Muscle of leg (tissue), 11 donors: ENCODE results near the gene IGF2R. TPM values are rescaled to one million over a fixed set of nuclear protein-coding genes. Genes with fewer than 3 reads are reported as not detected.

Source experiments
- DNase-seq: peaks from one replicate; pipeline ENCODE4 v3.0.0; 2013
- H3K27ac ChIP-seq: one replicate; pipeline ENCODE4 v1.5.1; 2013; ENCODE audit warnings: mild to moderate bottlenecking, low read length, control low read depth
- H3K27me3 ChIP-seq: one replicate; pipeline ENCODE4 v1.6.1; 2013; ENCODE audit warnings: low read length; ENCODE audit not compliant: control insufficient read depth, insufficient read depth
- H3K36me3 ChIP-seq: one replicate; pipeline ENCODE4 v1.6.1; 2013; ENCODE audit warnings: low read length; ENCODE audit not compliant: control insufficient read depth, insufficient read depth
- H3K4me1 ChIP-seq: one replicate; pipeline ENCODE4 v1.6.1; 2013; ENCODE audit warnings: low read length; ENCODE audit not compliant: control insufficient read depth, insufficient read depth
- H3K4me3 ChIP-seq: one replicate; pipeline ENCODE4 v1.5.1; 2013; ENCODE audit warnings: low read length, control low read depth
- H3K9me3 ChIP-seq: replicated peaks from 2 replicates; pipeline ENCODE4 v1.6.1; 2013; ENCODE audit warnings: low read depth, low read length; ENCODE audit not compliant: control insufficient read depth
- WGBS: methylation state at CpG from one replicate; pipeline ENCODE4 v1.1.5; 2013; ENCODE audit warnings: missing lambda C conversion rate; ENCODE audit not compliant: insufficient coverage; 5-methylcytosine and 5-hydroxymethylcytosine counted together
- polyA plus RNA-seq, 8 donors: library from polyadenylated mRNA; unstranded; fragments of 120-200 nt; gene quantifications; one replicate each; pipeline versions ENCODE4 v1.2.1 to v1.2.3, GENCODE V29; 2013; ENCODE audit warnings: inconsistent platforms in 1 of 8, low replicate concordance in 1 of 8; ENCODE audit not compliant: insufficient read length in 8 of 8, insufficient read depth in 1 of 8
- total RNA-seq: library from RNA; stranded (reverse); fragments of 120-200 nt; gene quantifications from one replicate; pipeline ENCODE4 v1.2.4, GENCODE V29; 2013

The IGF2R gene
- total and polyA plus RNA-seq, 9 donors = 66.6 to 133 (median 123) TPM

DNA sequence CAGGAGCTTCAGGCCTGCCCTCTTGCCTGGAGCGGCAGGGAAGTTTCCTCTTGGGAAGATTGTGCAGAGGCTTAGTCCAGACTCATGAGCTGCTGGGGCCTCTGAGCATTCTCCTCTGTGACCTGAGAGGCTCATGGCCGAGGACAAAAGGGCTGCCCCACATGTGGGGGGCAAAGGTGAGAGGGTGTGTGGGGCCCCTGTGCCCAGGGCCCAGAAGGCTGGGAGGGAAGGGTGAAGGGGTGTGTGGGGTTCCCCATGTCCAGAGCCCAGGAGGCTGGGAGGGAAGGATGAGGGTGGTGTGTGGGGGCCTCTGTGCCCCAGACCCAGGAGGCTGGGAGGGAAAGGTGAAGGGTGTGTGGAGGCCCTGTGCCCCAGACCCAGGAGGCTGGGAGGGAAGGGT is 101.9 kb downstream of the IGF2R start:
- H3K4me1 ChIP-seq = no peaks in the 10 kb centered on the region
- H3K27me3 ChIP-seq = no peaks in the 10 kb centered on the region
- no peak for DNase-seq
- H3K4me3 ChIP-seq = no peak overlapping the region
- H3K9me3 ChIP-seq = no peaks in the 10 kb centered on the region
- WGBS = 78% methylated on average over 2 of the region's 2 CpGs
- peaks cover 92% of the 10 kb centered on the region for H3K36me3 ChIP-seq
- H3K27ac ChIP-seq = no peak overlapping the region

- no peak overlapping the region for H3K4me3 ChIP-seq
- peaks cover 3% of the 10 kb centered on the region for H3K4me1 ChIP-seq
- no peaks in the 10 kb centered on the region for H3K27me3 ChIP-seq
- WGBS = 81% methylated on average over 7 of the region's 11 CpGs
- DNase-seq = no peak
- peaks cover 95% of the 10 kb centered on the region for H3K36me3 ChIP-seq
- H3K9me3 ChIP-seq = no peaks in the 10 kb centered on the region
- no peak overlapping the region for H3K27ac ChIP-seq
Observed at GRCh38 chr6:160071805-160072690, 103.2 kb downstream of the IGF2R start.

- Histone ChIP-seq H3K9me3 (no peaks in the 10 kb centered on the region), H3K27ac (no peak overlapping the region), H3K36me3 (peaks cover 93% of the 10 kb centered on the region), H3K4me3 (no peak overlapping the region), H3K4me1 (peaks cover 3% of the 10 kb centered on the region), H3K27me3 (no peaks in the 10 kb centered on the region)
- 91% methylated on average over 7 of the region's 9 CpGs for WGBS
- DNase-seq = no peak
Observed at GRCh38 chr6:160073272-160073671, 104.4 kb downstream of the IGF2R start.

DNA sequence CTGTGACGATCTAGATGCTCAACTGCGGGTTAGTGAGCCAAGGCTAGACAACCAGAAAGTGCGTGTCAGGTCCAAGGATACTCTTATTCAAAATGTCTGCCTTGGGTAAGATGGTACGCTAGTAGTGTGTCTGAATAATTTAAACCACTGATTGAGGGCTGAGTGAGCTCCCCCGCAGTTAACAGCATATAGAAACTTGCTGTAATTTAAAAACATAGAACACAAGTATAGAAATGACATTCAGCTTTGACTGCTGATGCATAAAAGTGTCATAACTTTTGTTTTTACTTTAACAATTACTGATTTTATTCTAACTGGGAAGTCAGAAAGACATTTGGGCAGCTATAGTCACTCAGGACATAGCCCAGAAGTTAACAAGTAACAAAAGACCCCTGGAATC is 107.1 kb downstream of the IGF2R start:
- Histone ChIP-seq H3K36me3 (peaks cover 93% of the 10 kb centered on the region), H3K27ac (no peak overlapping the region), H3K4me1 (peaks cover 3% of the 10 kb centered on the region), H3K4me3 (no peak overlapping the region), H3K9me3 (no peaks in the 10 kb centered on the region), H3K27me3 (no peaks in the 10 kb centered on the region)
- DNase-seq = no peak
- WGBS = 91% methylated on average over 3 of the region's 5 CpGs

- WGBS = 92% methylated on average over 2 of the region's 5 CpGs
- Histone ChIP-seq H3K27me3 (no peaks in the 10 kb centered on the region), H3K4me1 (peaks cover 3% of the 10 kb centered on the region), H3K36me3 (peaks cover 94% of the 10 kb centered on the region), H3K27ac (no peak overlapping the region), H3K4me3 (no peak overlapping the region), H3K9me3 (no peaks in the 10 kb centered on the region)
- no peak for DNase-seq
Observed at GRCh38 chr6:160077024-160077423, 108.1 kb downstream of the IGF2R start.

DNA sequence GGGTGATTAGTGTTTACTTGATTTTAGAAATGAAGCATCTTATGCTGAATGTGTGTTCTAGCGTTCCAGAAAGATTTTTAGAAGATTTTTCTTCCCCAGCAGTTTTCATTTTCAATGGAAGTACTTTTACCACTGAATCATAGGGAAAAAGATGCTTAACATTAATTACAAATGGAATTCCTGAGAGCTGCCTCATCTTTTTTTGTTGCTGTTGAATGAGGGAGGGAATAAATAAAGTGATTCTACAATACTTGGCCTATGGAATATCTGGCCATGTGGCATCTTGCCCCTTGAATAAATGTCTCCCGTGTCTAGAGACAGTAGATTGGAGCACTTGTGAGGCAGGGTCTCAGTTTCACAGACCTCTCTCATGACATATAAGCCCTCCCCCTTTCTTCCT is 108.6 kb downstream of the IGF2R start:
- DNase-seq = no peak
- no CpG with 5 or more reads among the region's 2 CpGs for WGBS
- Histone ChIP-seq H3K27me3 (no peaks in the 10 kb centered on the region), H3K27ac (no peak overlapping the region), H3K4me3 (no peak overlapping the region), H3K9me3 (no peaks in the 10 kb centered on the region), H3K4me1 (peaks cover 3% of the 10 kb centered on the region), H3K36me3 (peaks cover 91% of the 10 kb centered on the region)

DNA sequence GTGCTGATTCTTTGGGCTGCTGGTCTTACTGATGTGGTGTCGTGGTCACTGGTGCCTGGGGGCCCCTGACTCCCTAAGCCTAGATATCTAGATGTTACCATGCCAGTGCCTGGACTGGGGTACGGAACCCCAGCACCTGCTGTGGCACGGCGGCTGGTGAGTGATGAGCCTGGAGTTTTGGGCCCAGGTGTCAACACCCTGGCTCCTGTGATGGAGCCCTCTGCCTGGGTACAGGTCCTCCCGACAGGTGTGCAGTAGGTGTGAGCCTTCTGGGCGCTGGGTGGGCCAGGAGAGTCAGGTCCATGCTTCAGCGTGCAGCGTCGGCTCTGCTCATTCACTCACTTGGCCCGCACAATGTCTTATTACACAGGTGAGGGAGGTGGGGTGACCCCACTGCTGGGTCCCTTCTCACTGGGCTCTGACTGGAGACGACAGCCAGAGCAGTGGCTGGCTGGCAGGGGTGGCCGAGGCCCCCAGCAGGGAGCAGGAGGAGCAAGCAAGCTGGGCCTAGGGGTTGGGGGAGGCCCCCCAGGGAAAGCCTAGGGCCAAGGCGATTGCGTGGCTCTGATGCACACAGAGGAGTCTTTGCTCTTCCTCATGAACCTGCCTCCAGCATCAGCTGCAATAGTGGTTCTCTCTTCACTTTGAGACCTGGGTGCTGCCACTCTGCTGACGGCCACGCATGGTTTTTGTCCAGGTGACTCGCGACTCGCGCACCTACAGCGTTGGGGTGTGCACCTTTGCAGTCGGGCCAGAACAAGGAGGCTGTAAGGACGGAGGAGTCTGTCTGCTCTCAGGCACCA is 110.2 kb downstream of the IGF2R start:
- DNase-seq = no peak
- 97% methylated on average over 21 of the region's 23 CpGs for WGBS
- no peaks in the 10 kb centered on the region for H3K9me3 ChIP-seq
- no peak overlapping the region for H3K4me3 ChIP-seq
- no peaks in the 10 kb centered on the region for H3K27me3 ChIP-seq
- no peak overlapping the region for H3K27ac ChIP-seq
- H3K4me1 ChIP-seq = peaks cover 3% of the 10 kb centered on the region
- peaks cover 86% of the 10 kb centered on the region for H3K36me3 ChIP-seq

DNA sequence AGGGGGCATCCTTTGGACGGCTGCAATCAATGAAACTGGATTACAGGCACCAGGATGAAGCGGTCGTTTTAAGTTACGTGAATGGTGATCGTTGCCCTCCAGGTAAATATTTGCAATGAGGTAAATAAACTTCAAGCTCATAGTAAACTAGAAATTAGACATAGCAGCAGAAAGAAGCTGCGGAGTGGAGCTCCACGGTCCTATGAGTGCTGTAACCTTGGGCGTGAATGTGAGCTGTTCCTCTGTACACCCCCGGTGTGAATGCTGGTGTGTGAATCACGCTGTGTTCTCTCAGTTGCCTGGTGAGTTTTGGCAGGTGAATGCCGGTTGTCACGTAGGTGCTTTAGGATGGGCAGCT is 110.8 kb downstream of the IGF2R start:
- Histone ChIP-seq H3K27me3 (no peaks in the 10 kb centered on the region), H3K4me3 (no peak overlapping the region), H3K4me1 (peaks cover 3% of the 10 kb centered on the region), H3K27ac (no peak overlapping the region), H3K36me3 (peaks cover 86% of the 10 kb centered on the region), H3K9me3 (no peaks in the 10 kb centered on the region)
- no peak for DNase-seq
- 97% methylated on average over 7 of the region's 12 CpGs for WGBS

GRCh38 chr6:160080097-160080496 is 111.2 kb downstream of the IGF2R start:
- Histone ChIP-seq H3K4me1 (peaks cover 3% of the 10 kb centered on the region), H3K9me3 (no peaks in the 10 kb centered on the region), H3K27ac (no peak overlapping the region), H3K4me3 (no peak overlapping the region), H3K27me3 (no peaks in the 10 kb centered on the region), H3K36me3 (peaks cover 86% of the 10 kb centered on the region)
- 95% methylated on average over 14 of the region's 17 CpGs for WGBS
- no peak for DNase-seq

DNA sequence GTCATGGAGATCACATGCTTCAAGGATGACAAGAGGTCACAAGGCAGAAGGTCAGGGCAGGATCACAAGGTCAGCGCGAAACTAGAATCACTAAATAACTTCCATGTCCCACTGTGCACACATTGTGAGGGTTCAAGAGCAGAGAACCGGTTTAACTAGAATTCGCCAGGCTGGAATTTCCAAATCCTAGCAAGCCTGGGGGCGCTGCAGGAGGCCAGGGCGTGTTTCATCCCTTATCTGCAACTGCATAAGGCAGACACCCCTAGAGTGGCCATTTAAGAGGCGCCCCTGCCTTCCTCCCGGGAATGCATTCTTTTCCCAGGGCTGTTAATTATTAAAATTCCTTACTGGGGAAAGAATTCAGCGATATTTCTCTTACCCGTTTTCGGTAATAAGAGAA is 112.5 kb downstream of the IGF2R start:
- H3K9me3 ChIP-seq = no peaks in the 10 kb centered on the region
- H3K27ac ChIP-seq = no peak overlapping the region
- peaks cover 87% of the 10 kb centered on the region for H3K36me3 ChIP-seq
- DNase-seq = no peak
- WGBS = 97% methylated on average over 5 of the region's 11 CpGs
- H3K27me3 ChIP-seq = no peaks in the 10 kb centered on the region
- H3K4me3 ChIP-seq = no peak overlapping the region
- peaks cover 3% of the 10 kb centered on the region for H3K4me1 ChIP-seq
